Measurements from ENCODE around the gene CPNE8.

Gene CPNE8

DNA sequence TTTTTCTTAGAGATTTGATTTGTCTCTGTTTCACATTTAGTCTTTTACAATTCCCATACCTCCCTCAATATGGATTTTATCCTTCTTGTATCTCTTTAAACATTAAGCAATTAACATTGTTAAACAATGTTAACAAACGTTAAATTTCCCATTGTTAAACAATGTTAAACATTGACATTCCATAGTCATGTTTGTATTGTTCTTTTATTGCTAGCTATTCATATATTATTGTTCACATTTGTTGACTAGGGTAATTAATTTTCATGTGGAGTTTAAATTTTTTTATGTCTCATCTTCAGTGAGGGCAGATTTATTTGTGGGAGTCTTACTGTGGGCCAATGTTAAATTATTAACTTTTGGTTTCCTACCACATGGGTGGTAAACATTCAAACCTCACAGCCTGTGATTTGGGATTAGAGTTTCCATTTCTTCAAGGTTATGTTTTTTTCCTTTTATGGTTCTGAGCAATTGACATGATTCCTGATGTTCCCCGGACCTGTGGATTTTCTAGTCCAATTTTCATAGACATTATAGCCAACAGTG lies 294.5 kb downstream of the CPNE8 start:
- no peak for DNase-seq

GRCh38 chr12:38607295-38607694 lies 298.1 kb downstream of the CPNE8 start:
- DNase-seq: no peak

Measured in NCI-H1694 treated with DMSO at 0.1 percent for 48 hours (cell line).